HG03378 (cell line): Measurements from ENCODE around the gene BZW2.

Experiments used
- ATAC-seq: cut with Tn5 transposase; IDR thresholded peaks from one replicate; pipeline ENCODE4 v1.9.1; 2021; ENCODE audit warnings: mild to moderate bottlenecking, moderate library complexity; ENCODE audit not compliant: unreplicated experiment

BZW2 gene

GRCh38 chr7:16744518-16745250, 98.7 kb downstream of the BZW2 start:
- ATAC-seq = no peak

GRCh38 chr7:16745645-16746044, 99.7 kb downstream of the BZW2 start:
- no peak for ATAC-seq

- ATAC-seq = no peak
These were observed 101.1 kb downstream of the BZW2 start for GRCh38 chr7:16747102-16747501.

- ATAC-seq = no peak
These were observed 107.3 kb downstream of the BZW2 start, which contains the start of gene TSPAN13 for GRCh38 chr7:16753102-16753931. Gene TSPAN13, plus strand, starts transcription at chr7:16753755. Its CDS starts 213 bp downstream, at chr7:16753968.

- no peak for ATAC-seq
These were observed 108.2 kb downstream of the BZW2 start for GRCh38 chr7:16753932-16754855.

- ATAC-seq = no peak
These were observed 108.9 kb downstream of the BZW2 start for GRCh38 chr7:16754856-16755317.

- no peak for ATAC-seq
These were observed 109.4 kb downstream of the BZW2 start for GRCh38 chr7:16755397-16755796.
